Mesendoderm (in vitro differentiated cells): ENCODE data around the gene CEBPA.
A peak's percentile ranks its signal among the peaks of the same experiment; 100 is the strongest.

ENCODE experiments used
- DNase-seq: peaks from one replicate; pipeline ENCODE4 v3.0.0; 2013
- H2AK5ac ChIP-seq: 2 replicates; pipeline ENCODE4 v1.6.1; 2013; ENCODE audit warnings: low read length, inconsistent platforms
- H2BK120ac ChIP-seq: 2 replicates; pipeline ENCODE4 v1.6.1; 2013; ENCODE audit warnings: low read depth, mild to moderate bottlenecking, low read length, moderate library complexity, mixed read lengths
- H2BK15ac ChIP-seq: replicated peaks from 2 replicates; pipeline ENCODE4 v1.6.1; 2013; ENCODE audit warnings: low read depth, mild to moderate bottlenecking, moderate library complexity
- H2BK5ac ChIP-seq: 2 replicates; pipeline ENCODE4 v1.6.1; 2013; ENCODE audit warnings: low read length, inconsistent platforms
- H3K18ac ChIP-seq: 2 replicates; pipeline ENCODE4 v1.6.1; 2013; ENCODE audit warnings: mild to moderate bottlenecking, low read length, mixed read lengths
- H3K23ac ChIP-seq: one replicate; pipeline ENCODE4 v1.6.1; 2013; ENCODE audit warnings: low read length
- H3K27ac ChIP-seq: 2 replicates; pipeline ENCODE4 v1.5.1; 2013; ENCODE audit warnings: low read depth, mild to moderate bottlenecking, inconsistent platforms, low read length, moderate library complexity
- H3K27me3 ChIP-seq: 2 replicates; pipeline ENCODE4 v1.6.1; 2013; ENCODE audit warnings: low read length, control low read depth, mild to moderate bottlenecking, inconsistent platforms; ENCODE audit not compliant: insufficient read depth, poor library complexity
- H3K36me3 ChIP-seq: 2 replicates; pipeline ENCODE4 v1.6.1; 2013; ENCODE audit warnings: low read length, inconsistent platforms; ENCODE audit not compliant: control insufficient read depth, insufficient read depth
- H3K4ac ChIP-seq: one replicate; pipeline ENCODE4 v1.6.1; 2013; ENCODE audit warnings: low read depth, mild to moderate bottlenecking, low read length, moderate library complexity
- H3K4me1 ChIP-seq: 2 replicates; pipeline ENCODE4 v1.6.1; 2013; ENCODE audit warnings: low read depth, low read length, inconsistent platforms; ENCODE audit not compliant: control insufficient read depth
- H3K4me2 ChIP-seq: 2 replicates; pipeline ENCODE4 v1.6.1; 2013; ENCODE audit warnings: low read length
- H3K4me3 ChIP-seq: 2 replicates; pipeline ENCODE4 v1.5.1; 2013; ENCODE audit warnings: mild to moderate bottlenecking, low read length
- H3K56ac ChIP-seq: one replicate; pipeline ENCODE4 v1.6.1; 2013; ENCODE audit warnings: low read length
- H3K79me1 ChIP-seq: 2 replicates; pipeline ENCODE4 v1.6.1; 2013; ENCODE audit warnings: low read length, inconsistent platforms
- H3K79me2 ChIP-seq: 2 replicates; pipeline ENCODE4 v1.6.1; 2013; ENCODE audit warnings: mild to moderate bottlenecking, low read length; ENCODE audit not compliant: control insufficient read depth, insufficient read depth
- H3K9ac ChIP-seq: 2 replicates; pipeline ENCODE4 v1.6.1; 2013; ENCODE audit warnings: low read length, inconsistent platforms
- H4K5ac ChIP-seq: one replicate; pipeline ENCODE4 v1.6.1; 2013; ENCODE audit warnings: low read length
- H4K8ac ChIP-seq: one replicate; pipeline ENCODE4 v1.6.1; 2013; ENCODE audit warnings: low read depth, mild to moderate bottlenecking, control low read depth, low read length, moderate library complexity
- WGBS: extraction: QIAGEN DNeasy Blood & Tissue Kit; methylation state at CpG from one replicate; pipeline ENCODE4 v1.1.7; 2013; ENCODE audit warnings: low lambda C conversion rate, missing lambda C conversion rate; ENCODE audit not compliant: insufficient coverage; ENCODE audit errors: extremely low coverage; 5-methylcytosine and 5-hydroxymethylcytosine counted together

The CEBPA gene

GRCh38 chr19:33293255-33294057 lies 8.9 kb downstream of the CEBPA start:
- Histone ChIP-seq H4K8ac (no peak overlapping the region), H3K9ac (no peak overlapping the region), H3K4me2 (no peak overlapping the region), H2BK15ac (no peak overlapping the region), H2AK5ac (no peak overlapping the region), H3K27me3 (no peaks in the 10 kb centered on the region), H3K56ac (peak overlapping the region; percentile 25), H3K36me3 (no peaks in the 10 kb centered on the region), H3K27ac (no peak overlapping the region), H3K4ac (no peak overlapping the region), H2BK5ac (no peak overlapping the region), H3K23ac (no peak overlapping the region), H3K4me3 (no peak overlapping the region), H3K79me2 (no peaks in the 10 kb centered on the region), H4K5ac (no peak overlapping the region), H3K79me1 (no peaks in the 10 kb centered on the region), H3K18ac (no peak overlapping the region), H2BK120ac (no peak overlapping the region), H3K4me1 (no peaks in the 10 kb centered on the region)
- no CpG with 5 or more reads among the region's 22 CpGs for WGBS
- DNase-seq, result no peak

- no peak overlapping the region for H3K23ac ChIP-seq
- no peak overlapping the region for H2BK15ac ChIP-seq
- no peak overlapping the region for H4K5ac ChIP-seq
- no peak overlapping the region for H3K18ac ChIP-seq
- H3K4me1 ChIP-seq, result no peaks in the 10 kb centered on the region
- H2AK5ac ChIP-seq, result no peak overlapping the region
- H3K79me1 ChIP-seq, result no peaks in the 10 kb centered on the region
- no peak overlapping the region for H3K56ac ChIP-seq
- H2BK5ac ChIP-seq, result no peak overlapping the region
- H3K4ac ChIP-seq, result no peak overlapping the region
- no peak overlapping the region for H3K4me3 ChIP-seq
- H2BK120ac ChIP-seq, result no peak overlapping the region
- H3K27ac ChIP-seq, result no peak overlapping the region
- H4K8ac ChIP-seq, result no peak overlapping the region
- no peaks in the 10 kb centered on the region for H3K36me3 ChIP-seq
- no peaks in the 10 kb centered on the region for H3K79me2 ChIP-seq
- H3K27me3 ChIP-seq, result no peaks in the 10 kb centered on the region
- no CpG with 5 or more reads among the region's 16 CpGs for WGBS
- no peak overlapping the region for H3K4me2 ChIP-seq
- DNase-seq, result no peak
- H3K9ac ChIP-seq, result no peak overlapping the region
These were observed 9.6 kb downstream of the CEBPA start for GRCh38 chr19:33292595-33293254.

GRCh38 chr19:33291623-33292534 lies 10.5 kb downstream of the CEBPA start:
- WGBS, result no CpG with 5 or more reads among the region's 15 CpGs

GRCh38 chr19:33290956-33291622 lies 11.2 kb downstream of the CEBPA start:
- Histone ChIP-seq H2BK15ac (no peak overlapping the region), H3K27ac (no peak overlapping the region), H3K27me3 (no peaks in the 10 kb centered on the region), H3K4me2 (no peak overlapping the region), H3K18ac (no peak overlapping the region), H3K9ac (no peak overlapping the region), H3K4ac (no peak overlapping the region), H3K4me3 (no peak overlapping the region), H3K4me1 (no peaks in the 10 kb centered on the region), H4K5ac (no peak overlapping the region), H3K23ac (peak overlapping the region; percentile 45), H3K79me1 (no peaks in the 10 kb centered on the region), H2BK120ac (no peak overlapping the region), H2AK5ac (no peak overlapping the region), H3K36me3 (no peaks in the 10 kb centered on the region), H2BK5ac (no peak overlapping the region), H3K79me2 (no peaks in the 10 kb centered on the region), H4K8ac (no peak overlapping the region), H3K56ac (peak overlapping the region; percentile 56)
- peak; percentile 74 for DNase-seq
- no CpG with 5 or more reads among the region's 14 CpGs for WGBS

More at GRCh38 chr19:33291623-33292534, 10.5 kb downstream of the CEBPA start:
- Histone ChIP-seq H3K4me3 (no peak overlapping the region), H3K4me1 (no peaks in the 10 kb centered on the region), H3K18ac (no peak overlapping the region), H3K4me2 (no peak overlapping the region), H3K36me3 (no peaks in the 10 kb centered on the region), H4K5ac (no peak overlapping the region), H2BK15ac (no peak overlapping the region), H2BK120ac (no peak overlapping the region), H3K23ac (no peak overlapping the region), H3K9ac (no peak overlapping the region), H4K8ac (no peak overlapping the region), H3K56ac (no peak overlapping the region), H3K4ac (no peak overlapping the region), H2AK5ac (no peak overlapping the region), H3K79me2 (no peaks in the 10 kb centered on the region), H3K27ac (no peak overlapping the region), H2BK5ac (no peak overlapping the region), H3K27me3 (no peaks in the 10 kb centered on the region), H3K79me1 (no peaks in the 10 kb centered on the region)
- no peak for DNase-seq

GRCh38 chr19:33290082-33290815 lies 12.1 kb downstream of the CEBPA start:
- Histone ChIP-seq H3K79me2 (no peaks in the 10 kb centered on the region), H3K4me2 (no peak overlapping the region), H3K23ac (no peak overlapping the region), H3K4me3 (no peak overlapping the region), H3K4me1 (no peaks in the 10 kb centered on the region), H2BK5ac (no peak overlapping the region), H4K5ac (no peak overlapping the region), H2BK120ac (no peak overlapping the region), H3K9ac (no peak overlapping the region), H2AK5ac (no peak overlapping the region), H2BK15ac (no peak overlapping the region), H3K36me3 (no peaks in the 10 kb centered on the region), H3K27me3 (no peaks in the 10 kb centered on the region), H3K56ac (no peak overlapping the region), H3K4ac (no peak overlapping the region), H4K8ac (no peak overlapping the region), H3K18ac (no peak overlapping the region), H3K27ac (no peak overlapping the region), H3K79me1 (no peaks in the 10 kb centered on the region)
- no CpG with 5 or more reads among the region's 11 CpGs for WGBS
- no peak for DNase-seq
